Testis (tissue), 3 donors: Measurements from ENCODE around the gene NEBL. TPM values are rescaled to one million over a fixed set of nuclear protein-coding genes. Genes with fewer than 3 reads are reported as not detected.

ENCODE experiments used
- DNase-seq: peaks from one replicate; pipeline ENCODE4 v3.0.0-alpha.2; 2019
- H3K27ac ChIP-seq, 2 donors: fragments of 200-600 bp; sonication (generic); one replicate each; pipeline ENCODE4 v1.5.1; 2019
- H3K27me3 ChIP-seq: fragments of 200-600 bp; sonication (generic); one replicate; pipeline ENCODE4 v1.5.1; 2019
- H3K36me3 ChIP-seq: fragments of 200-600 bp; sonication (generic); one replicate; pipeline ENCODE4 v1.5.1; 2017; ENCODE audit warnings: low read depth; ENCODE audit errors: missing control alignments
- H3K4me1 ChIP-seq: fragments of 200-600 bp; sonication (generic); one replicate; pipeline ENCODE4 v1.5.1; 2019
- H3K4me3 ChIP-seq, 2 donors: fragments of 200-600 bp; sonication (generic); one replicate each; pipeline ENCODE4 v1.5.1; 2017 to 2019
- H3K9me3 ChIP-seq: fragments of 200-600 bp; sonication (generic); one replicate; pipeline ENCODE4 v1.5.1; 2017
- CTCF ChIP-seq, 3 experiments: fragments of 450-650 bp in 2 of 3; fragments of 200-600 bp in 1 of 3; sonication (generic) in 1 of 3; IDR thresholded peaks; one replicate each; pipeline ENCODE4 v1.5.1; 2016 to 2019; ENCODE audit warnings: antibody characterized with exemption in 3 of 3, mild to moderate bottlenecking in 2 of 3, moderate library complexity in 1 of 3
- POLR2A ChIP-seq: fragments of 450-650 bp; IDR thresholded peaks from one replicate; pipeline ENCODE4 v1.6.1; 2017; ENCODE audit warnings: antibody characterized with exemption, mild to moderate bottlenecking, moderate library complexity
- WGBS, 2 donors: methylation state at CpG; one replicate each; pipeline ENCODE4 v1.1.5; 2018; 5-methylcytosine and 5-hydroxymethylcytosine counted together
- intact Hi-C: fragments of 100-400 bp; cut with DNase I; formaldehyde crosslinking; loops from one replicate; pipeline ENCODE4 v1.15.1; 2023; ENCODE audit warnings: low total_unique reads
- polyA plus RNA-seq: library from polyadenylated mRNA; stranded (reverse); fragments of 350-450 nt; fragmentation: Illumina TruSeq; extraction: RNeasy Lipid Tissue Mini Kit (QIAGEN cat#74804); gene quantifications from one replicate; pipeline ENCODE4 v1.2.3, GENCODE V29; 2014; ENCODE audit warnings: low read depth, low replicate concordance; ENCODE audit not compliant: insufficient read depth
- total RNA-seq, 2 donors: library from RNA; depleted of rRNA; stranded (reverse); fragments of >200 nt; gene quantifications; one replicate each; pipeline ENCODE4 v1.2.3, GENCODE V29; 2016

Gene NEBL
- total and polyA plus RNA-seq, 3 donors from 2014 or later = 4.9 to 20.0 (median 15.5) TPM

- Histone ChIP-seq H3K4me3 (no peak overlapping the region), H3K36me3 (no peaks in the 10 kb centered on the region), H3K4me1 (no peaks in the 10 kb centered on the region), H3K9me3 (no peaks in the 10 kb centered on the region), H3K27me3 (no peaks in the 10 kb centered on the region), H3K27ac (no peak overlapping the region)
- no peak for DNase-seq
- intact Hi-C loops = no loop called here
- TF ChIP-seq POLR2A (no peak), CTCF (IDR thresholded peaks at IDR 0.05) (no peak)
Measured at GRCh38 chr10:20936396-20936795, 39.3 kb upstream of the NEBL start.

- no peaks in the 10 kb centered on the region for H3K4me1 ChIP-seq
- no peaks in the 10 kb centered on the region for H3K36me3 ChIP-seq
- intact Hi-C loops = no loop called here
- no peak for DNase-seq
- H3K4me3 ChIP-seq = no peak overlapping the region
- no peaks in the 10 kb centered on the region for H3K27me3 ChIP-seq
- H3K9me3 ChIP-seq = no peaks in the 10 kb centered on the region
- H3K27ac ChIP-seq = no peak overlapping the region
- WGBS, 2 donors = 56 to 76% methylated on average over 2 of the region's 2 CpGs
- no peak for TF ChIP-seq CTCF (IDR thresholded peaks at IDR 0.05)
- TF ChIP-seq POLR2A = no peak
Measured at GRCh38 chr10:20935931-20936330, 38.8 kb upstream of the NEBL start.

- intact Hi-C loops = no loop called here
- H3K36me3 ChIP-seq = no peaks in the 10 kb centered on the region
- no peaks in the 10 kb centered on the region for H3K9me3 ChIP-seq
- no peak overlapping the region for H3K27ac ChIP-seq
- DNase-seq = no peak
- H3K4me1 ChIP-seq = no peaks in the 10 kb centered on the region
- TF ChIP-seq CTCF (IDR thresholded peaks at IDR 0.05) (no peak), POLR2A (no peak)
- no peaks in the 10 kb centered on the region for H3K27me3 ChIP-seq
- H3K4me3 ChIP-seq = no peak overlapping the region
- whole genome bisulfite sequencing, 2 donors = 82 to 86% methylated on average over 8 of the region's 8 CpGs
Measured at GRCh38 chr10:20935301-20935700, 38.2 kb upstream of the NEBL start.

GRCh38 chr10:20933705-20934104 lies 36.6 kb upstream of the NEBL start:
- WGBS, 2 donors = 73 to 81% methylated on average over 2 of the region's 2 CpGs
- TF ChIP-seq POLR2A = no peak
- Histone ChIP-seq H3K27me3 (no peaks in the 10 kb centered on the region), H3K9me3 (no peaks in the 10 kb centered on the region), H3K4me1 (no peaks in the 10 kb centered on the region), H3K4me3 (no peak overlapping the region), H3K27ac (no peak overlapping the region), H3K36me3 (no peaks in the 10 kb centered on the region)
- DNase-seq = no peak
- intact Hi-C loops = no loop called here

- Histone ChIP-seq H3K36me3 (no peaks in the 10 kb centered on the region), H3K27ac (no peak overlapping the region), H3K27me3 (no peaks in the 10 kb centered on the region), H3K9me3 (no peaks in the 10 kb centered on the region), H3K4me3 (no peak overlapping the region), H3K4me1 (no peaks in the 10 kb centered on the region)
- intact Hi-C loops = no loop called here
- TF ChIP-seq CTCF (IDR thresholded peaks at IDR 0.05) (no peak), POLR2A (no peak)
- no peak for DNase-seq
- 94 to 97% methylated on average over 5 of the region's 5 CpGs for WGBS, 2 donors
Measured at GRCh38 chr10:20932606-20933126, 35.6 kb upstream of the NEBL start.
